Measurements from ENCODE around the gene EFNA5.

The EFNA5 gene

DNA sequence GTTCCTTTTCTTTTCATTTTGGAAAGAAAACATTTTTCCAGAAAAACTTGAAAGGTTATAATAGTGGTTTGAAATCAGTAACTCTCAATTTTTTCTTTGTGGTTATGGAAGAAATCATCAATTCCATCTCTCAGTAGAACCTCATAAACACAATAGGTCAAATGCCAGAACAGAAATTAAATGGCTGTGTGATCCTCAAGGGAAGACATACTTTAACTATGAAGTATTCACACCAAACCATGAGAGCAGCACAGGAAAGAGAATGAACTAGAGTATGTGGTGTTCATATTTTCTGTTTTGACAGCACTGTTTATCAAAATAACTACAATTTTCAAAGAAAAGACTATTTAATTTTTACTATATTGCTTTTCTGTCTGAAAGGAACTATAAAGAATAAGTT is 29.7 kb upstream of the EFNA5 start:
- no peak for ATAC-seq (ENCODE audit: insufficient read depth, low read depth)
- Histone ChIP-seq H3K4me2 (ENCODE audit: insufficient read depth, low read length) (no peak overlapping the region), H3K27ac (ENCODE audit: low read length) (no peak overlapping the region), H2AFZ (ENCODE audit: low read depth, low read length) (no peak overlapping the region), H3K9ac (ENCODE audit: low read depth, low read length) (no peak overlapping the region), H3K4me3 (ENCODE audit: low read depth in 1 of 2, low read length in 2 of 2) (no peak overlapping the region), H3K79me2 (ENCODE audit: insufficient read depth, low read length) (no peaks in the 10 kb centered on the region), H3K9me3 (ENCODE audit: insufficient read depth, low read length, severe bottlenecking) (no peaks in the 10 kb centered on the region), H3K4me1 (ENCODE audit: insufficient read depth, low read length) (no peaks in the 10 kb centered on the region), H3K27me3 (ENCODE audit: insufficient read depth, low read length, poor library complexity) (no peaks in the 10 kb centered on the region), H3K36me3 (ENCODE audit: insufficient read depth, low read length) (no peaks in the 10 kb centered on the region), H4K20me1 (ENCODE audit: insufficient read depth, low read length) (no peaks in the 10 kb centered on the region)
- DNase-seq: no peak
- TF ChIP-seq, protein P1, sequence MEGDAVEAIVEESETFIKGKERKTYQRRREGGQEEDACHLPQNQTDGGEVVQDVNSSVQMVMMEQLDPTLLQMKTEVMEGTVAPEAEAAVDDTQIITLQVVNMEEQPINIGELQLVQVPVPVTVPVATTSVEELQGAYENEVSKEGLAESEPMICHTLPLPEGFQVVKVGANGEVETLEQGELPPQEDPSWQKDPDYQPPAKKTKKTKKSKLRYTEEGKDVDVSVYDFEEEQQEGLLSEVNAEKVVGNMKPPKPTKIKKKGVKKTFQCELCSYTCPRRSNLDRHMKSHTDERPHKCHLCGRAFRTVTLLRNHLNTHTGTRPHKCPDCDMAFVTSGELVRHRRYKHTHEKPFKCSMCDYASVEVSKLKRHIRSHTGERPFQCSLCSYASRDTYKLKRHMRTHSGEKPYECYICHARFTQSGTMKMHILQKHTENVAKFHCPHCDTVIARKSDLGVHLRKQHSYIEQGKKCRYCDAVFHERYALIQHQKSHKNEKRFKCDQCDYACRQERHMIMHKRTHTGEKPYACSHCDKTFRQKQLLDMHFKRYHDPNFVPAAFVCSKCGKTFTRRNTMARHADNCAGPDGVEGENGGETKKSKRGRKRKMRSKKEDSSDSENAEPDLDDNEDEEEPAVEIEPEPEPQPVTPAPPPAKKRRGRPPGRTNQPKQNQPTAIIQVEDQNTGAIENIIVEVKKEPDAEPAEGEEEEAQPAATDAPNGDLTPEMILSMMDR (IDR thresholded peaks at IDR 0.05; ENCODE audit: borderline replicate concordance, extremely low read depth, low read length, poor library complexity, severe bottlenecking): no peak
- no peak for TF ChIP-seq EZH2 (IDR thresholded peaks at IDR 0.05; ENCODE audit: borderline replicate concordance, low read depth, low read length, severe bottlenecking)

DNA sequence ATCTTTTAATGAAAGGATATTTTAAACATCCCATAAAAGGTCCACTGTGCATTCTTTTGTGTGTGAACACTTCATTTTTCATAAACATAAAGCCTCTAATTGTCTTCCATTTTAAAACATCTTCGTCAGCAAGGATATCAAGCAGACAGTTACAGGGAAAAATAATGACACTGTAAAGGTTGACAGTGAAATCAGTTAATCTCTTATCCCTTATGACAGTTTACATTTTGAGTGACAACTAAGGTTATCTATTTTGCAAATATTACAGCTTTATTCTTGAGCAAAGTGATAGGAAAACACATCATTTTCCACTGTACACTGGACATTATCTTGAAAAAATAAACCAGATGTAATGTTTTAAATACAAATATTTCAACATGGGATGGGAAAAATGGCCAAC is 28.7 kb upstream of the EFNA5 start:
- no peaks in the 10 kb centered on the region for H3K36me3 ChIP-seq (ENCODE audit: insufficient read depth, low read length)
- H3K4me1 ChIP-seq (ENCODE audit: insufficient read depth, low read length): no peaks in the 10 kb centered on the region
- no peak overlapping the region for H3K4me3 ChIP-seq (ENCODE audit: low read depth in 1 of 2, low read length in 2 of 2)
- H2AFZ ChIP-seq (ENCODE audit: low read depth, low read length): no peak overlapping the region
- H3K9ac ChIP-seq (ENCODE audit: low read depth, low read length): no peak overlapping the region
- no peak overlapping the region for H3K4me2 ChIP-seq (ENCODE audit: insufficient read depth, low read length)
- no peaks in the 10 kb centered on the region for H4K20me1 ChIP-seq (ENCODE audit: insufficient read depth, low read length)
- H3K27me3 ChIP-seq (ENCODE audit: insufficient read depth, low read length, poor library complexity): no peaks in the 10 kb centered on the region
- ATAC-seq (ENCODE audit: insufficient read depth, low read depth) (no peak), DNase-seq (no peak)
- H3K9me3 ChIP-seq (ENCODE audit: insufficient read depth, low read length, severe bottlenecking): no peaks in the 10 kb centered on the region
- TF ChIP-seq EZH2 (IDR thresholded peaks at IDR 0.05; ENCODE audit: borderline replicate concordance, low read depth, low read length, severe bottlenecking): no peak
- TF ChIP-seq, protein P1 (IDR thresholded peaks at IDR 0.05; ENCODE audit: borderline replicate concordance, extremely low read depth, low read length, poor library complexity, severe bottlenecking): no peak
- no peaks in the 10 kb centered on the region for H3K79me2 ChIP-seq (ENCODE audit: insufficient read depth, low read length)
- H3K27ac ChIP-seq (ENCODE audit: low read length): no peak overlapping the region

DNA sequence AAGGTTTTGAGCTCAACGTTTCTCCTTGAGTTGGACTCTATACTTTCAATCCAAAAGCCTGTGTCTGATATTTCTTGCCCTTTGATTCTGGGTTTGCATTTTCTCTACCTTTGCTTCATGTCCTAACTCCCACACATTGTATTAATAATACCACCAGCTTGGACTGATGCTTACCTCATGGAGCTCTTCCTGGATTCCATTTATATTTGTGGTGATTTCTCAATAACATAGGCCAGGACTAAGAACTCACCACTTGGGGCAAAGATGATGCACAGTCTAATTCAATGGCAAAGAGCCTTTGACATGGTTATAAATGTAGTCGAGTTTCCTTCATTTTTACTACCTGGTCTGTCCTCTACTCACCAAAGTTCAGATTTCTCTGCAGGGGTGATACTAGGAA is 27.5 kb upstream of the EFNA5 start:
- Histone ChIP-seq H3K4me2 (ENCODE audit: insufficient read depth, low read length) (no peak overlapping the region), H3K4me1 (ENCODE audit: insufficient read depth, low read length) (no peaks in the 10 kb centered on the region), H3K79me2 (ENCODE audit: insufficient read depth, low read length) (no peaks in the 10 kb centered on the region), H4K20me1 (ENCODE audit: insufficient read depth, low read length) (no peaks in the 10 kb centered on the region), H3K4me3 (ENCODE audit: low read depth in 1 of 2, low read length in 2 of 2) (no peak overlapping the region), H3K9ac (ENCODE audit: low read depth, low read length) (no peak overlapping the region), H3K27me3 (ENCODE audit: insufficient read depth, low read length, poor library complexity) (no peaks in the 10 kb centered on the region), H3K36me3 (ENCODE audit: insufficient read depth, low read length) (no peaks in the 10 kb centered on the region), H3K27ac (ENCODE audit: low read length) (no peak overlapping the region), H3K9me3 (ENCODE audit: insufficient read depth, low read length, severe bottlenecking) (no peaks in the 10 kb centered on the region), H2AFZ (ENCODE audit: low read depth, low read length) (no peak overlapping the region)
- no peak for TF ChIP-seq EZH2 (IDR thresholded peaks at IDR 0.05; ENCODE audit: borderline replicate concordance, low read depth, low read length, severe bottlenecking)
- TF ChIP-seq, protein P1 (IDR thresholded peaks at IDR 0.05; ENCODE audit: borderline replicate concordance, extremely low read depth, low read length, poor library complexity, severe bottlenecking): no peak
- ATAC-seq (ENCODE audit: insufficient read depth, low read depth) (no peak), DNase-seq (no peak)

DNA sequence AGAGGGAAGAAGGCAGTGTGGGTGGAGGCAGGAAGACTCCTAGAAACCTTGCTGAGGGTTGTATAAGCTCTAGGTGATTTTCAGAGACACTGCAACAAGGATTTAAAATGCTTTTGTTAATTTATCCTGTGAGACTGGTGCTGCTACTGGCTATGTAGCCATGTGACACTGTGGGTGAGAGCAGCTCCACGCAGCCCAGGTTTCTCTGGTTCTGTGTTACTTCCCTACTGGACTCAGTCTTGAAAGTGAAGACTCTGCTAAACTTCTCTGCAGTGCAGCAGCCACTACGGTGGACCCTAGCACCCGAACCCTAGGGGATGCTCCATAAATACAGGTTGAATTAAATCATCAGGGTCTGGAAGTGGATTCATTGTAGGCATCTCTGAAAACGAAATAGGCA is 25.8 kb upstream of the EFNA5 start:
- no peak overlapping the region for H3K4me3 ChIP-seq (ENCODE audit: low read depth in 1 of 2, low read length in 2 of 2)
- H3K4me2 ChIP-seq (ENCODE audit: insufficient read depth, low read length): no peak overlapping the region
- no peaks in the 10 kb centered on the region for H4K20me1 ChIP-seq (ENCODE audit: insufficient read depth, low read length)
- H3K9ac ChIP-seq (ENCODE audit: low read depth, low read length): no peak overlapping the region
- no peaks in the 10 kb centered on the region for H3K27me3 ChIP-seq (ENCODE audit: insufficient read depth, low read length, poor library complexity)
- TF ChIP-seq, protein P1 (IDR thresholded peaks at IDR 0.05; ENCODE audit: borderline replicate concordance, extremely low read depth, low read length, poor library complexity, severe bottlenecking): no peak
- TF ChIP-seq EZH2 (IDR thresholded peaks at IDR 0.05; ENCODE audit: borderline replicate concordance, low read depth, low read length, severe bottlenecking): no peak
- H2AFZ ChIP-seq (ENCODE audit: low read depth, low read length): peak overlapping the region; percentile 25; the same call in 1 of the 2 replicates
- H3K27ac ChIP-seq (ENCODE audit: low read length): no peak overlapping the region
- no peaks in the 10 kb centered on the region for H3K4me1 ChIP-seq (ENCODE audit: insufficient read depth, low read length)
- H3K9me3 ChIP-seq (ENCODE audit: insufficient read depth, low read length, severe bottlenecking): no peaks in the 10 kb centered on the region
- no peaks in the 10 kb centered on the region for H3K79me2 ChIP-seq (ENCODE audit: insufficient read depth, low read length)
- ATAC-seq (ENCODE audit: insufficient read depth, low read depth) (no peak), DNase-seq (no peak)
- H3K36me3 ChIP-seq (ENCODE audit: insufficient read depth, low read length): no peaks in the 10 kb centered on the region

All from DND-41 (cell line).